Fibroblast of mammary gland (primary cell): ENCODE measurements around the gene SHANK1.

ENCODE experiments used
- DNase-seq: peaks from one replicate; pipeline ENCODE4 v3.0.0-alpha.2; 2010; ENCODE audit warnings: low read depth
- H3K4me3 ChIP-seq: 2 replicates; pipeline ENCODE4 v1.5.1; 2011; ENCODE audit warnings: low read depth, mild to moderate bottlenecking, low read length, moderate library complexity; ENCODE audit not compliant: control insufficient read depth
- TF ChIP-seq, protein P1 (sequence below): conservative IDR thresholded peaks from 2 replicates; pipeline ENCODE4 v1.5.1; 2011; ENCODE audit warnings: low read depth, low read length, inconsistent platforms; ENCODE audit not compliant: control insufficient read depth, insufficient read depth

The SHANK1 gene

GRCh38 chr19:50633359-50633758 is 86.2 kb downstream of the SHANK1 start:
- no peak for DNase-seq
- no peak overlapping the region for H3K4me3 ChIP-seq
- TF ChIP-seq, protein P1, sequence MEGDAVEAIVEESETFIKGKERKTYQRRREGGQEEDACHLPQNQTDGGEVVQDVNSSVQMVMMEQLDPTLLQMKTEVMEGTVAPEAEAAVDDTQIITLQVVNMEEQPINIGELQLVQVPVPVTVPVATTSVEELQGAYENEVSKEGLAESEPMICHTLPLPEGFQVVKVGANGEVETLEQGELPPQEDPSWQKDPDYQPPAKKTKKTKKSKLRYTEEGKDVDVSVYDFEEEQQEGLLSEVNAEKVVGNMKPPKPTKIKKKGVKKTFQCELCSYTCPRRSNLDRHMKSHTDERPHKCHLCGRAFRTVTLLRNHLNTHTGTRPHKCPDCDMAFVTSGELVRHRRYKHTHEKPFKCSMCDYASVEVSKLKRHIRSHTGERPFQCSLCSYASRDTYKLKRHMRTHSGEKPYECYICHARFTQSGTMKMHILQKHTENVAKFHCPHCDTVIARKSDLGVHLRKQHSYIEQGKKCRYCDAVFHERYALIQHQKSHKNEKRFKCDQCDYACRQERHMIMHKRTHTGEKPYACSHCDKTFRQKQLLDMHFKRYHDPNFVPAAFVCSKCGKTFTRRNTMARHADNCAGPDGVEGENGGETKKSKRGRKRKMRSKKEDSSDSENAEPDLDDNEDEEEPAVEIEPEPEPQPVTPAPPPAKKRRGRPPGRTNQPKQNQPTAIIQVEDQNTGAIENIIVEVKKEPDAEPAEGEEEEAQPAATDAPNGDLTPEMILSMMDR: no peak

GRCh38 chr19:50632151-50632835 is 87.3 kb downstream of the SHANK1 start:
- TF ChIP-seq, protein P1: no peak
- no peak overlapping the region for H3K4me3 ChIP-seq
- DNase-seq: no peak

- TF ChIP-seq, protein P1: no peak
- DNase-seq: no peak
- H3K4me3 ChIP-seq: no peak overlapping the region
Observed at GRCh38 chr19:50629801-50630200, 89.8 kb downstream of the SHANK1 start.

DNA sequence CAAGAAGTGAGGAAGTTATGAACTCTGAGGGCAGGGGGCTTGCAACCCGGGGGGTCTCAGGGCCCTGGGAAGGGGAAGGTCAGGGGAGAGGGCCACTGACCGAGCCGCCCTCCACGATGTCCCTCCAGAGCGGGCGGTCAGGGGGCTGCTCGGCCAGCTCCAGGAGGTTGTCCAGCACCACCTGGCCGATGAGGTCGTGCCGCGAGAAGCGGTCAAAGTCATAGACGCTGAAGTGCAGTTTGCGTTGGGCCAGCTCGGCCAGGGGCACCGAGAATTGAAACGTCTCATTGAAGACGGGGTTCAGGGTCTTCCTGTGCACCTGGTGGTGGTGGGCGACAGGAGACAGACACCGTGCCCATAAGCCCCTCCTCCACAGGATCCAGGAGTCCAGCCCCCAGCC is 90.4 kb downstream of the SHANK1 start:
- TF ChIP-seq, protein P1: no peak
- DNase-seq: no peak
- H3K4me3 ChIP-seq: no peak overlapping the region

DNA sequence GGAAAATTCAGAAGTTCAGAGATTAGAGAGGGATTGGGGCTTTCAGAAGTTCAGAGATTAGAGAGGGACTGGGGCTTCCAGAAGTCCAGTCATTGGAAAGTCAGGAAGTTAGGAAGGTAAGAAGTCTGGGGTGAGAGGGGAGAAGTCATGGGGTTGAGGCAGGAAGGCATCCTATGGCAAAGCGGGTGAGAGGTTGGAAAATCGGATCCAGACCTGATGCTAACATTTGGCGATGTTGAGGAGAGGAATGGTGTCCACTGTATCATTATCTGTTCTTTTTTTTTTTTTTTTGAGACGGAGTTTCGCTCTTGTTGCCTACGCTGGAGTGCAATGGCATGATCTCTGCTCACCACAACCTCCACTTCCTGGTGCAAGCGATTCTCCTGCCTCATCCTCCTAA is 91.1 kb downstream of the SHANK1 start:
- TF ChIP-seq, protein P1: no peak
- no peak overlapping the region for H3K4me3 ChIP-seq
- DNase-seq: no peak

- no peak for DNase-seq
- TF ChIP-seq, protein P1: no peak
- H3K4me3 ChIP-seq: no peak overlapping the region
Observed at GRCh38 chr19:50628146-50628545, 91.5 kb downstream of the SHANK1 start.

- TF ChIP-seq, protein P1: no peak
- no peak overlapping the region for H3K4me3 ChIP-seq
- no peak for DNase-seq
Observed at GRCh38 chr19:50626795-50627194, 92.8 kb downstream of the SHANK1 start.
